GM21723 (cell line): Measurements from ENCODE around the gene CACNA1E.
"Not testable (repeated sequence)": the region's sequence is repeated elsewhere in the genome, so short reads cannot be mapped to it uniquely, and the experiment has no call there.

Experiments
- ATAC-seq: cut with Tn5 transposase; IDR thresholded peaks from one replicate; pipeline ENCODE4 v1.9.1; 2021; ENCODE audit warnings: mild to moderate bottlenecking, moderate library complexity; ENCODE audit not compliant: unreplicated experiment

Gene CACNA1E

DNA sequence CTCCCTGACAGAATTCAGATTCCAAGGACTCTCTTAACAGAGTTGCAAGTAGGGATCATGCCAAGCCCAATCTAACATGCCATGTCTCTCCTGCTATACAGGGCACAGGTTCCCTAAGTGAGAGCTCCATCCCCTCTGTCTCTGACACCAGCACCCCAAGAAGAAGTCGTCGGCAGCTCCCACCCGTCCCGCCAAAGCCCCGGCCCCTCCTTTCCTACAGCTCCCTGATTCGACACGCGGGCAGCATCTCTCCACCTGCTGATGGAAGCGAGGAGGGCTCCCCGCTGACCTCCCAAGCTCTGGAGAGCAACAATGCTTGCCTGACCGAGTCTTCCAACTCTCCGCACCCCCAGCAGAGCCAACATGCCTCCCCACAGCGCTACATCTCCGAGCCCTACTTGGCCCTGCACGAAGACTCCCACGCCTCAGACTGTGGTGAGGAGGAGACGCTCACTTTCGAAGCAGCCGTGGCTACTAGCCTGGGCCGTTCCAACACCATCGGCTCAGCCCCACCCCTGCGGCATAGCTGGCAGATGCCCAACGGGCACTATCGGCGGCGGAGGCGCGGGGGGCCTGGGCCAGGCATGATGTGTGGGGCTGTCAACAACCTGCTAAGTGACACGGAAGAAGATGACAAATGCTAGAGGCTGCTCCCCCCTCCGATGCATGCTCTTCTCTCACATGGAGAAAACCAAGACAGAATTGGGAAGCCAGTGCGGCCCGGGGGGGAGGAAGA is 315.0 kb downstream of the CACNA1E start:
- no peak for ATAC-seq

DNA sequence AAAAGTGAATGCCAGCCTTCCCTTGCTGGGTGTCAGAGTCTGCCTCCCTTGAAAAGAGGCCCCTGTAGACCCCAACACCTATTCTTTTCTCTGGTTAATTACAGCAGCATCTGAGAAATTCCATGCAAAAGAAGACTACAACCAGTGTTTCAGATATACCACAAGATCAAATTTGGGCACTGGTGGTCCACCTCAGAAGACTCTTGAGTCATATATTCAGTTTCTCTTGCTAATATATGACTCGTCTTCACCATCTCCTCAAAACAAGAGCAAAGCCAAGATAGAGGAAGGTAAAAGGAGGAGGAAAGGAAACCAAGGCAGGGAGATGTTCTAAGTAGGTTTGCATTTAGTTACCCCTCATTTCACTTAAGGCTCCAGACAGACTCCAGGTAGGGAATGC is 318.3 kb downstream of the CACNA1E start:
- no peak for ATAC-seq

DNA sequence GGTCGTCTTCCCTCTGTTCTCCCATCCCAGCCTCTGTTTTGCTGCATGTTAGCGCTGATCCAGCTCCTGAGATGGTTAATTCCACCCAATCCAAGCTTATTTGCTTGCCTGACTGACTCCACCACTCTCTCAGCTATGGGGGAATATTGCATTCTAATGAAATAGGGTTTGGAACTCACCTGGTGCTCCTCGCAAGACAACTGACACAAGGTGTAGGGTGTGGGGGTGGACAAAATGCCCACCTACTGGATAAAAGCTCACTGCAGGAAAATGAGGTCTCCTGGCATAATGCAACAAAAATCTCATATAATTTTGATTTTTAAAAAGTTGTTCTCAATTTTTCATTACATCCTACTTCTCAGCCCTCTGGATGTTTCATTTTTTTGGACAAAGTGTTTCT is 319.1 kb downstream of the CACNA1E start:
- ATAC-seq, result no peak

GRCh38 chr1:181803421-181803820 is 320.1 kb downstream of the CACNA1E start:
- ATAC-seq, result no peak

DNA sequence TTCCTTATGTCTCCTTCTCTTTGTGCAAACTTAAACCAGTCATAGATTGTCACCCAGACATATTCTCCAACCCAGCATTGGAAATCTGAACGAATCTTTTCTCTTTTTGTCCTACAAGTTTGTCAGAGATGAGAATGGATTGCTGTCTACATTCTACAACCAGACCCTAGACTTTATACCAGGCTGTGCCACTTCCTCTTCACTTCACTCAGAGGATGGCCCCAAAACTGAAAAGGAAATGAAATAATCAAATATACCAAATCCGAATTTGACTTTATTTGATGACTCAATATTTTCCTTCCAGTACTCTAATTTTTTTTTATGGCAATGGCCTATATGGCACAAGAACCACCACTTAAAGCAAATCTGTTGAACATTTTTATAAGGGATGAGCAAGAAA is 321.7 kb downstream of the CACNA1E start:
- no peak for ATAC-seq

DNA sequence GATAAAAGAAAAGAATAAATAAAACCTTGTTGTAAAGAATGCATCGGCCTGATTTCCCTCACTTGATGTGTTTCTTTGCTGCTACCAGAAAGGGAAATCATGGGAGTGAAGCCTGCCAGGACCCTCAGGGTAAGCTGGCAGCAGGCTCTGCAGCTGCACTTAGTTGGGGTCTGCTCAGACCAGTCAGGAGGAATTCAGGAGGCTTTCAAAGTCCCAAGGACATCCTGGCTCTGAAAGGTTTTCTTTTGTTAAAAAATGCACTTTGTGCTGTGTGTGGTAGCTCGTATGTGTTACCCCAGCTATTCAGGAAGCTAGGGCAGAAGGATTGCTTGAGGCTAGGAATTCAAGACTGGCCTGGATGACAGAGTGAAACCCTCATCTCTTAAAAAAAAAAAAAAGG is 323.4 kb downstream of the CACNA1E start:
- no peak for ATAC-seq

- no peak for ATAC-seq
Observed at GRCh38 chr1:181807251-181807650, 323.9 kb downstream of the CACNA1E start.

- no peak for ATAC-seq
Observed at GRCh38 chr1:181809991-181810545, 326.8 kb downstream of the CACNA1E start.

DNA sequence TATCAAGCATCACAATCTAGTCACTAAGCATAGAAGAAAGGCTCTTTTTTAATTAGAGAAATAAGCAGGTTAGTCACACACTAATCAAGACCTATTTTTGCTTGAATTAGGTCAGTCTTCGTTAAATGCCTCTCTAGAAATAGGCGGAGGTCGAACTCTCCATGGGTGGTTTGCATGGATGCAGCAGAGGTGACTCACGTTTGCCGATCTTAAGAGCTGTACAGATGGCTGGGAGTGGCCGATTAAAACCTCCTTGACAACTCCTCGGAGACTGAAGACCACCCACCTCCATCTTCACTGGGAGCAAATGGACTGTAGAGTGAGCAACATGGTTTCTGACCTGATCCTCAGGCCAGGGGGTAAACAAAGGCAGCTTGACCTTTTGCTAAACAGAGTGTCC is 328.9 kb downstream of the CACNA1E start:
- ATAC-seq, result no peak

DNA sequence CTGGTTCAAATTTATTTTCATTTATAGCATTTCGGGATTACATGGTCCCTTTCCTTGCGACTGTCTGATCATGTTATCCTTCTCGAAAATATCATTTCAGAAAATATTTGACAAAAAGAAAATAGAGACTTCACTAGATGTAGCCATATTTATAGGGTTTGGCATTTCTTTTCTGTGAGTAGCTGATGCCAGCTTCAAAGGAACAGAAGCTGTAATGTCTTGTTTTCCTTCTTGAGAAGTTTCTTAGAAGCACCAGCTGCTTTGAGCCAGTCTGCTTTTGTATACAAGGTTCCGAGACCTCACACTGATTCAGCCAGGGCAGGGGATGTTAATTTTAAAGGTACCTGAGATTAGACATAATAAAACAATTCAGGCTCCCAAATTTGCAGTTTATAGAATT is 329.9 kb downstream of the CACNA1E start:
- no peak for ATAC-seq

- no peak for ATAC-seq
Observed at GRCh38 chr1:181816608-181817007, 333.3 kb downstream of the CACNA1E start.

DNA sequence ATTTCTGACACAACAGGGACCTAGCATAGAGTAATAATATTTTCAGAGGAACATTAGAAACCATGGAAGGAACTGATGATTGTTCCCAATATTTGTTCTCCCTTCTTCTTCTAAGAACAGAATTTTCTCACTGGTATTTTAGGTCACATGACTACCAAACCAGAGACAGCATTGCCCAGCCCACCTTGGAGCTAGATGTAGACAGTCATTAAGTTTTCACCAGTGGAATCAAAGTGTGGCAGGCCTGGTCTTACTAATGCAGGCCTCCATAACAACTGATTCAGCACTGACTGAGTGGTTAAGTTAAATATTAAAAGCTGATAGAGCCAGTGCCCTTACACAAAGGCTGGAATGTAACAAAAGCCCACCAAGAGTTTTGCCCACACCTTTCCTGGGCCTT is 333.8 kb downstream of the CACNA1E start:
- no peak for ATAC-seq

GRCh38 chr1:181818459-181818858 is 335.1 kb downstream of the CACNA1E start:
- ATAC-seq, result no peak

DNA sequence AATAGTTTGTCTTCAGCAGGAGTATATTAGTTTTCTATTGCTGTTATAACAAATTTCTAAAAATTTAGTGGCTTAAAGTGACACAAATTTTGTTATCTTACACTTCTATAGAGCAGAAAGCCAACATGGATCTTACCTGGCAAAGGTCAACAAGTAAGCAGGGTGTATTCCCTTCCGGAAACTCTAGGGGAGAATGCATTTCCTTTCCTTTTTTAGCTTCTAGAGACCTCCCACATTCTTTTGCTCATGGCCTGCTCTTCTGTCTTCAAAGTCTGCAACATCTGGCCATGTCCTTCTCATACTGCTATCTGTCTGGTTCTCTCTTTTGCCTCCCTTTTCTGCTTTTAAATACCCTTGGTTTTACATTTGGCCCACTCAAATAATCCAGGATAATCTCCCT is 335.6 kb downstream of the CACNA1E start:
- ATAC-seq, result no peak

GRCh38 chr1:181821701-181822100 is 338.4 kb downstream of the CACNA1E start:
- no peak for ATAC-seq

GRCh38 chr1:181832173-181832880 is 349.0 kb downstream of the CACNA1E start:
- not testable (repeated sequence) for ATAC-seq

DNA sequence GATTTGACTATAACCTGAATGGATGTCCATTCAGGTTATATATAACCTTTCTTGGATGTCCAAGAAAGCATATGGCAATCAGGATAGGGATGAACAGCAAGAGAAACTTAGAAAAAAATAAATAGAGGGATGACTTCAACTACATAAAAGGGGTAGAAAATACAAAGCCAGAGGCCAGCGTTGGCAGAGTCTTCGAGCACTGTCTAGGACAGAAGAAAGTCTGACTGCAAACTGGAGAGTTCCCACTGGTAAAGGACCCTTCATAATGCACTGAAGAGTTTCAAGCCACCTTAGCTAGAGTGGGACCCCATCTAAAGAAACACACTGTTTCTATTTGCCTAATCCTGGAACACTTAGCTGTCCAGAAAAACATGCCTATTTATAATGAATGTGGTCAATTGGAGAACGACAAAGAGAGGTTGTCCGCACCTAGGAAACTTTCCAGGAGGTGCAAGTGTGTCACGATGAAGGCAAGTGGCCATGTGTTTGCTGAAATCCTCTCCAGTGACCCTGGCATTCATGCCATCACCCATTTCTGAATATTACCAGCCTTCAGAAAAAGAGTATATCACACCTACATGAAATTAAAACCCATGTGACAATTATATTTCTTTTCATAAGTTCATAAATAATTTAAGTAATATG is 362.8 kb downstream of the CACNA1E start:
- no peak for ATAC-seq

- ATAC-seq, result no peak
Observed at GRCh38 chr1:181846681-181847080, 363.4 kb downstream of the CACNA1E start.

- ATAC-seq, result no peak
Observed at GRCh38 chr1:181849071-181849470, 365.8 kb downstream of the CACNA1E start.

DNA sequence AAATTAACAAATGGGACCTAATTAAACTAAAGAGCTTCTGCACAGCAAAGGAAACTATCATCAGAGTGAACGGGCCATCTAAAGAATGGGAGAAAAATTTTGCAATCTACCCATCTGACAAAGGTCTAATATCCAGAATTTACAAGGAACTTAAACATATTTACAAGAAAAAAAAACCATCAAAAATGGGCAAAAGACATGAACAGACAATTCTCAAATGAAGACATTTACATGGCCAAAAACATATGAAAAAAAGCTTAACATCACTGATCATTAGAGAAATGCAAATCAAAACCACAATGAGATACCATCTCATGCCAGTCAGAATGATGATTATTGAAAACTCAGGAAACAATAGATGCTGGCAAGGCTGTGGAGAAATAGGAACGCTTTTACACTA is 370.9 kb downstream of the CACNA1E start:
- not testable (repeated sequence) for ATAC-seq

- no peak for ATAC-seq
Observed at GRCh38 chr1:181855380-181855779, 372.1 kb downstream of the CACNA1E start.
